HepG2 (cell line): Measurements from ENCODE around the gene RAD23A. TPM values are rescaled to one million over a fixed set of nuclear protein-coding genes. Genes with fewer than 3 reads are reported as not detected.

Experiments
- BRD4 ChIP-seq: sonication (generic); formaldehyde crosslinking; IDR thresholded peaks from 2 replicates; pipeline ENCODE4 v1.4.0; 2020; ENCODE audit warnings: missing genetic modification reagents
- CENPT ChIP-seq: sonication (generic); formaldehyde crosslinking; IDR thresholded peaks from 2 replicates; pipeline ENCODE4 v1.8.0; 2022; ENCODE audit warnings: low read depth, mild to moderate bottlenecking, moderate library complexity, missing genetic modification reagents
- DR1 ChIP-seq: sonication (generic); formaldehyde crosslinking; IDR thresholded peaks from 2 replicates; pipeline ENCODE4 v1.8.0; 2021; ENCODE audit warnings: mild to moderate bottlenecking, missing genetic modification reagents, inconsistent platforms
- FOXA3 ChIP-seq: IDR thresholded peaks from 2 replicates; pipeline ENCODE4 v1.6.1; 2016; ENCODE audit warnings: missing genetic modification reagents, missing compliant biosample characterization
- GRHL1 ChIP-seq: sonication (generic); formaldehyde crosslinking; conservative IDR thresholded peaks from 2 replicates; pipeline ENCODE4 v1.8.0; 2022; ENCODE audit warnings: missing genetic modification reagents
- IRF9 ChIP-seq: sonication (generic); formaldehyde crosslinking; IDR thresholded peaks from 2 replicates; pipeline ENCODE4 v1.8.0; 2022; ENCODE audit warnings: missing genetic modification reagents, mild to moderate bottlenecking, borderline replicate concordance
- JDP2 ChIP-seq: sonication (generic); formaldehyde crosslinking; IDR thresholded peaks from 2 replicates; pipeline ENCODE4 v1.8.1; 2022; ENCODE audit warnings: missing genetic modification reagents, borderline replicate concordance
- LRRFIP1 ChIP-seq: sonication (generic); formaldehyde crosslinking; conservative IDR thresholded peaks from 2 replicates; pipeline ENCODE4 v1.4.0; 2020; ENCODE audit warnings: missing genetic modification reagents
- POLR2G ChIP-seq: fragments of 200-400 bp; formaldehyde crosslinking; IDR thresholded peaks from 2 replicates; pipeline ENCODE4 v1.6.1; 2018; ENCODE audit warnings: mild to moderate bottlenecking, low read depth, low read length, moderate library complexity
- RELA ChIP-seq: sonication (generic); formaldehyde crosslinking; IDR thresholded peaks from 2 replicates; pipeline ENCODE4 v1.4.0; 2020; ENCODE audit warnings: missing genetic modification reagents
- ZNF331 ChIP-seq: sonication (generic); formaldehyde crosslinking; IDR thresholded peaks from 2 replicates; pipeline ENCODE4 v1.4.0; 2020; ENCODE audit warnings: missing genetic modification reagents
- ZNF574 ChIP-seq: sonication (generic); formaldehyde crosslinking; IDR thresholded peaks from 2 replicates; pipeline ENCODE4 v1.4.0; 2020; ENCODE audit warnings: missing genetic modification reagents
- ZNF7 ChIP-seq: IDR thresholded peaks from 2 replicates; pipeline ENCODE4 v1.6.1; 2016; ENCODE audit warnings: missing biosample characterization, missing genetic modification reagents
- polyA plus RNA-seq, 8 experiments: library from polyadenylated mRNA; depleted of rRNA in 3 of 8; stranded (reverse) in 7 of 8; unstranded in 1 of 8; fragments of >200 nt; fragmentation: Illumina TruSeq in 4 of 8; extraction: Trizol in 4 of 8; gene quantifications; 2 replicates each; pipeline versions ENCODE4 v1.2.1 to v1.2.3, GENCODE V29; 2011 to 2016; ENCODE audit warnings: low read depth in 4 of 8, missing spikeins in 1 of 8, mixed read lengths in 1 of 8; ENCODE audit not compliant: insufficient read depth in 1 of 8
- total RNA-seq, 5 experiments: library from RNA; depleted of rRNA; stranded (reverse); fragments of >200 nt; fragmentation: Illumina TruSeq; extraction: Trizol; gene quantifications; 2 replicates each; pipeline ENCODE4 v1.2.3, GENCODE V29; 2016; ENCODE audit warnings: low read depth in 1 of 5
- TF ChIP-seq, protein P1 (sequence below): sonication (generic); formaldehyde crosslinking; IDR thresholded peaks from 2 replicates; pipeline ENCODE4 v1.9.0; 2021; ENCODE audit warnings: missing genetic modification reagents, borderline replicate concordance
- TF ChIP-seq, protein P2 (sequence below): sonication (generic); formaldehyde crosslinking; IDR thresholded peaks from 2 replicates; pipeline ENCODE4 v1.9.0; 2022; ENCODE audit warnings: low read depth, missing genetic modification reagents

Gene RAD23A
- total and polyA plus RNA-seq, 2 of the 13 experiments (the other 11 are each of a cell fraction or from before 2014, with no cell fraction given), result 42.5 to 54.2 TPM

- TF ChIP-seq GRHL1 (CRISPR knock-in tag) (no peak), LRRFIP1 (no peak), POLR2G (peak; percentile 99), ZNF331 (CRISPR knock-in tag) (no peak; the same call in 1 of the 2 replicates), ZNF574 (CRISPR knock-in tag) (peak; percentile 51; the same call in 1 of the 2 replicates), RELA (CRISPR knock-in tag) (no peak), BRD4 (CRISPR knock-in tag) (no peak; the same call in 1 of the 2 replicates), FOXA3 (CRISPR knock-in tag) (no peak; the same call in 1 of the 2 replicates), DR1 (CRISPR knock-in tag) (peak; percentile 87; the same call in 1 of the 2 replicates), IRF9 (CRISPR knock-in tag) (no peak; the same call in 1 of the 2 replicates), ZNF7 (CRISPR knock-in tag) (no peak), CENPT (CRISPR knock-in tag) (peak; percentile 71; the same call in 1 of the 2 replicates), JDP2 (CRISPR knock-in tag) (no peak)
- TF ChIP-seq, protein P1, sequence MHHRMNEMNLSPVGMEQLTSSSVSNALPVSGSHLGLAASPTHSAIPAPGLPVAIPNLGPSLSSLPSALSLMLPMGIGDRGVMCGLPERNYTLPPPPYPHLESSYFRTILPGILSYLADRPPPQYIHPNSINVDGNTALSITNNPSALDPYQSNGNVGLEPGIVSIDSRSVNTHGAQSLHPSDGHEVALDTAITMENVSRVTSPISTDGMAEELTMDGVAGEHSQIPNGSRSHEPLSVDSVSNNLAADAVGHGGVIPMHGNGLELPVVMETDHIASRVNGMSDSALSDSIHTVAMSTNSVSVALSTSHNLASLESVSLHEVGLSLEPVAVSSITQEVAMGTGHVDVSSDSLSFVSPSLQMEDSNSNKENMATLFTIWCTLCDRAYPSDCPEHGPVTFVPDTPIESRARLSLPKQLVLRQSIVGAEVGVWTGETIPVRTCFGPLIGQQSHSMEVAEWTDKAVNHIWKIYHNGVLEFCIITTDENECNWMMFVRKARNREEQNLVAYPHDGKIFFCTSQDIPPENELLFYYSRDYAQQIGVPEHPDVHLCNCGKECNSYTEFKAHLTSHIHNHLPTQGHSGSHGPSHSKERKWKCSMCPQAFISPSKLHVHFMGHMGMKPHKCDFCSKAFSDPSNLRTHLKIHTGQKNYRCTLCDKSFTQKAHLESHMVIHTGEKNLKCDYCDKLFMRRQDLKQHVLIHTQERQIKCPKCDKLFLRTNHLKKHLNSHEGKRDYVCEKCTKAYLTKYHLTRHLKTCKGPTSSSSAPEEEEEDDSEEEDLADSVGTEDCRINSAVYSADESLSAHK (CRISPR knock-in tag), result no peak
- TF ChIP-seq, protein P2, sequence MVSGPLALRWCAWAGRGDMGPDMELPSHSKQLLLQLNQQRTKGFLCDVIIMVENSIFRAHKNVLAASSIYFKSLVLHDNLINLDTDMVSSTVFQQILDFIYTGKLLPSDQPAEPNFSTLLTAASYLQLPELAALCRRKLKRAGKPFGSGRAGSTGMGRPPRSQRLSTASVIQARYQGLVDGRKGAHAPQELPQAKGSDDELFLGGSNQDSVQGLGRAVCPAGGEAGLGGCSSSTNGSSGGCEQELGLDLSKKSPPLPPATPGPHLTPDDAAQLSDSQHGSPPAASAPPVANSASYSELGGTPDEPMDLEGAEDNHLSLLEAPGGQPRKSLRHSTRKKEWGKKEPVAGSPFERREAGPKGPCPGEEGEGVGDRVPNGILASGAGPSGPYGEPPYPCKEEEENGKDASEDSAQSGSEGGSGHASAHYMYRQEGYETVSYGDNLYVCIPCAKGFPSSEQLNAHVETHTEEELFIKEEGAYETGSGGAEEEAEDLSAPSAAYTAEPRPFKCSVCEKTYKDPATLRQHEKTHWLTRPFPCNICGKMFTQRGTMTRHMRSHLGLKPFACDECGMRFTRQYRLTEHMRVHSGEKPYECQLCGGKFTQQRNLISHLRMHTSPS (CRISPR knock-in tag), result no peak
Observed at GRCh38 chr19:12937927-12938778, 7.5 kb upstream of the RAD23A start, which contains the start of gene CALR (continued).
